Type B pancreatic cell (in vitro differentiated cells): ENCODE data around the gene POP7. TPM values are rescaled to one million over a fixed set of nuclear protein-coding genes. Genes with fewer than 3 reads are reported as not detected.
A peak's percentile ranks its signal among the peaks of the same experiment; 100 is the strongest.

Experiments
- DNase-seq: peaks from one replicate; pipeline ENCODE4 v3.0.0; 2021; ENCODE audit warnings: mixed read lengths; ENCODE audit not compliant: unreplicated experiment; ENCODE audit errors: extremely low spot score
- H3K27ac Mint-ChIP-seq: 2 replicates; pipeline ENCODE4 v1.8.0; 2021; ENCODE audit warnings: mild to moderate bottlenecking, mixed read lengths
- H3K27me3 Mint-ChIP-seq: 2 replicates; pipeline ENCODE4 v1.8.0; 2021; ENCODE audit warnings: mixed read lengths
- H3K36me3 Mint-ChIP-seq: 2 replicates; pipeline ENCODE4 v1.8.0; 2021; ENCODE audit warnings: mixed read lengths
- H3K4me1 Mint-ChIP-seq: one replicate; pipeline ENCODE4 v1.8.0; 2021; ENCODE audit warnings: mixed read lengths; ENCODE audit not compliant: unreplicated experiment
- H3K4me3 Mint-ChIP-seq: 2 replicates; pipeline ENCODE4 v1.8.0; 2021; ENCODE audit warnings: mild to moderate bottlenecking, mixed read lengths
- H3K9me3 Mint-ChIP-seq: 2 replicates; pipeline ENCODE4 v1.8.0; 2021; ENCODE audit warnings: mixed read lengths
- CTCF ChIP-seq: fragments of 200-600 bp; sonication (generic); conservative IDR thresholded peaks from 2 replicates; pipeline ENCODE4 v1.5.0; 2021; ENCODE audit warnings: antibody characterized with exemption, mild to moderate bottlenecking
- total RNA-seq: library from RNA; stranded (reverse); gene quantifications from 2 replicates; pipeline ENCODE4 v1.2.1, GENCODE V29; 2021; ENCODE audit warnings: low replicate concordance

Gene POP7
- total RNA-seq, 1 donor from 2014 or later = 41.0 TPM

- no peak for DNase-seq
- H3K4me3 Mint-ChIP-seq = no peak overlapping the region
- H3K9me3 Mint-ChIP-seq = no peaks in the 10 kb centered on the region
- no peak for TF ChIP-seq CTCF
- H3K4me1 Mint-ChIP-seq = peaks cover 4% of the 10 kb centered on the region
- no peaks in the 10 kb centered on the region for H3K27me3 Mint-ChIP-seq
- H3K27ac Mint-ChIP-seq = no peak overlapping the region
- peaks cover 4% of the 10 kb centered on the region for H3K36me3 Mint-ChIP-seq
These were observed 19.6 kb upstream of the POP7 start for GRCh38 chr7:100686201-100686821.

GRCh38 chr7:100686822-100687211, 19.1 kb upstream of the POP7 start:
- Mint-ChIP-seq H3K4me1 (peaks cover 8% of the 10 kb centered on the region), H3K27me3 (no peaks in the 10 kb centered on the region), H3K36me3 (peaks cover 4% of the 10 kb centered on the region), H3K9me3 (no peaks in the 10 kb centered on the region), H3K27ac (no peak overlapping the region), H3K4me3 (no peak overlapping the region)
- no peak for TF ChIP-seq CTCF
- no peak for DNase-seq

- H3K36me3 Mint-ChIP-seq = peaks cover 4% of the 10 kb centered on the region
- no peaks in the 10 kb centered on the region for H3K9me3 Mint-ChIP-seq
- no peak for TF ChIP-seq CTCF
- no peaks in the 10 kb centered on the region for H3K27me3 Mint-ChIP-seq
- H3K27ac Mint-ChIP-seq = no peak overlapping the region
- no peak overlapping the region for H3K4me3 Mint-ChIP-seq
- H3K4me1 Mint-ChIP-seq = peaks cover 12% of the 10 kb centered on the region
- no peak for DNase-seq
These were observed 18.7 kb upstream of the POP7 start for GRCh38 chr7:100687261-100687660.

- Mint-ChIP-seq H3K27ac (no peak overlapping the region), H3K4me3 (no peak overlapping the region), H3K9me3 (no peaks in the 10 kb centered on the region), H3K4me1 (peaks cover 18% of the 10 kb centered on the region), H3K36me3 (peaks cover 4% of the 10 kb centered on the region), H3K27me3 (no peaks in the 10 kb centered on the region)
- DNase-seq = no peak
- no peak for TF ChIP-seq CTCF
These were observed 18.1 kb upstream of the POP7 start for GRCh38 chr7:100687751-100688300.

- no peak for TF ChIP-seq CTCF
- Mint-ChIP-seq H3K27ac (no peak overlapping the region), H3K27me3 (no peaks in the 10 kb centered on the region), H3K9me3 (no peaks in the 10 kb centered on the region), H3K4me3 (peak overlapping the region; percentile 11), H3K4me1 (peaks cover 21% of the 10 kb centered on the region), H3K36me3 (peaks cover 4% of the 10 kb centered on the region)
- DNase-seq = no peak
These were observed 17.5 kb upstream of the POP7 start for GRCh38 chr7:100688326-100688860.
